HG02973 (cell line): ENCODE results near the gene EFNA1.

Experiments used
- ATAC-seq: cut with Tn5 transposase; IDR thresholded peaks from one replicate; pipeline ENCODE4 v1.9.1; 2021; ENCODE audit warnings: moderate library complexity; ENCODE audit not compliant: unreplicated experiment

Gene EFNA1

GRCh38 chr1:155127105-155127966 is at the start of gene EFNA1:
EFNA1 (plus strand) TSS chr1:155127876; CDS start chr1:155127978, 102 bp downstream.
- ATAC-seq: no peak

GRCh38 chr1:155078469-155079209 is 49.0 kb upstream of the EFNA1 start, which contains the start of gene EFNA3:
EFNA3 (plus strand) TSS chr1:155078837; CDS start chr1:155078942, 105 bp downstream.
- ATAC-seq: no peak

- no peak for ATAC-seq
Observed at GRCh38 chr1:155079210-155079486, 48.5 kb upstream of the EFNA1 start.

GRCh38 chr1:155079487-155080311 is 48.0 kb upstream of the EFNA1 start:
- no peak for ATAC-seq

GRCh38 chr1:155080312-155081228 is 47.1 kb upstream of the EFNA1 start:
- ATAC-seq: no peak

GRCh38 chr1:155081472-155082300 is 46.0 kb upstream of the EFNA1 start:
- no peak for ATAC-seq

GRCh38 chr1:155082301-155083051 is 45.2 kb upstream of the EFNA1 start:
- no peak for ATAC-seq

GRCh38 chr1:155083052-155083541 is 44.6 kb upstream of the EFNA1 start:
- no peak for ATAC-seq

- no peak for ATAC-seq
Observed at GRCh38 chr1:155083865-155084721, 43.6 kb upstream of the EFNA1 start.

- ATAC-seq: peak; percentile 64
Observed at GRCh38 chr1:155084722-155085503, 42.8 kb upstream of the EFNA1 start.

GRCh38 chr1:155085504-155086127 is 42.1 kb upstream of the EFNA1 start:
- ATAC-seq: no peak

- ATAC-seq: no peak
Observed at GRCh38 chr1:155086128-155086741, 41.4 kb upstream of the EFNA1 start.

- no peak for ATAC-seq
Observed at GRCh38 chr1:155086856-155087535, 40.7 kb upstream of the EFNA1 start.

GRCh38 chr1:155091071-155092051 is 36.3 kb upstream of the EFNA1 start:
- ATAC-seq: no peak
